SH-SY5Y (cell line): Measurements from ENCODE around the gene CHD9.

ENCODE experiments used
- GATA2 ChIP-seq: IDR thresholded peaks from 2 replicates; pipeline ENCODE4 v1.6.1; 2011; ENCODE audit warnings: mild to moderate bottlenecking, low read depth, low read length
- GATA3 ChIP-seq: IDR thresholded peaks from 2 replicates; pipeline ENCODE4 v1.6.1; 2011; ENCODE audit warnings: low read depth, mild to moderate bottlenecking, low read length, moderate library complexity

DNA sequence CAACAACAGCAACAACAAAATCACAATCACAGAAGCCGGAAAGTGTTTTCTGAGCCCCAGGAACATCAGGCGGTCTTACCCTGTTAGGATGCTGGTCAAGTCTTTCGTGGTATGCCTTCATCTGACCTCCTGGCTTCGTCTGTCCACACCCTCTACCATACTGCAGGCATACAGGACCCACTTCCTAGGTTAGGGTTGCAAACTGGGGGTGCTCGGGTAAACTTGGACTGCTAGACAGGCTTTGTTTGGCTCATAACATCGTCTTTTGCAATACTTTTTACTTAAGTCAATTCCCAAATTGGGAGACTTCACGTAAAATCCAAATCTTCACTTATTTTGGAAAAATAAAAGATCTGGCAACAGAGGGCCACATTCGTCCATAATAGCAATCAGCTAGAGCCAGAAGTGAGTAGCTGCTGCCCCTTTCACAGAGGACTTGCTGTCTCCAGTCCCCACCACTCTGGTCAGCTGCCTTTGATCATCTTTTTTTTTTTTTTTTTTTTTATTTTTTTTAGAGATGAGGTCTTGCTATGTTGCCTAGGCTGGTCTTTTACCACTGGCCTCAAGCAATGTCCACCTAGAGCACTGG lies 30.0 kb downstream of the CHD9 start:
- TF ChIP-seq GATA3 (no peak), GATA2 (no peak)
